A673 (cell line): Measurements from ENCODE around the gene STAT6. TPM values are rescaled to one million over a fixed set of nuclear protein-coding genes. Genes with fewer than 3 reads are reported as not detected.

ENCODE experiments used
- BruUV-seq: library from RNA; stranded (reverse); fragments of 400-500 nt; replicated peaks from 2 replicates; lab custom pipeline; 2021; lab: Mats Ljungman, UMichigan
- CTCF ChIA-PET: fragments of 300-600 bp; sonication (Branson Sonifier 250); formaldehyde crosslinking; loops from one replicate; lab custom pipeline; 2022; ENCODE audit warnings: antibody characterized with exemption; lab: Charles Lee
- POLR2A ChIA-PET: fragments of 300-600 bp; sonication (Branson Sonifier 250); formaldehyde crosslinking; loops from one replicate; lab custom pipeline; 2022; ENCODE audit warnings: antibody characterized with exemption; ENCODE audit not compliant: low non-redundant PET; lab: Charles Lee
- DNase-seq: peaks from one replicate; pipeline ENCODE4 v3.0.0-alpha.2; 2015; ENCODE audit warnings: low spot score
- H3K27ac ChIP-seq: fragments of 200-600 bp; sonication (generic); 2 replicates; pipeline ENCODE4 v1.5.1; 2016; ENCODE audit warnings: mixed run types, low read depth, mild to moderate bottlenecking, mixed read lengths, antibody characterized with exemption, low read length; ENCODE audit not compliant: poor library complexity, severe bottlenecking
- H3K27me3 ChIP-seq: fragments of 200-600 bp; sonication (generic); replicated peaks from 2 replicates; pipeline ENCODE4 v1.6.1; 2017; ENCODE audit warnings: mixed run types, low read depth, mild to moderate bottlenecking, mixed read lengths, antibody characterized with exemption, low read length; ENCODE audit not compliant: insufficient read depth, poor library complexity
- H3K36me3 ChIP-seq: fragments of 200-600 bp; sonication (generic); 2 replicates; pipeline ENCODE4 v1.6.1; 2016; ENCODE audit warnings: mixed run types, mild to moderate bottlenecking, mixed read lengths, antibody characterized with exemption, low read length; ENCODE audit not compliant: insufficient read depth, poor library complexity, severe bottlenecking
- H3K4me1 ChIP-seq: fragments of 200-600 bp; sonication (generic); 2 replicates; pipeline ENCODE4 v1.6.1; 2017; ENCODE audit warnings: mixed run types, mild to moderate bottlenecking, mixed read lengths, antibody characterized with exemption, low read length; ENCODE audit not compliant: insufficient read depth, poor library complexity, severe bottlenecking
- H3K4me3 ChIP-seq: fragments of 200-600 bp; sonication (generic); 2 replicates; pipeline ENCODE4 v1.5.1; 2016; ENCODE audit warnings: low read depth, mixed run types, mild to moderate bottlenecking, mixed read lengths, low read length; ENCODE audit not compliant: poor library complexity, severe bottlenecking
- H3K9me3 ChIP-seq: fragments of 200-600 bp; sonication (generic); 2 replicates; pipeline ENCODE4 v1.6.1; 2016; ENCODE audit warnings: mixed run types, low read depth, mild to moderate bottlenecking, mixed read lengths, antibody characterized with exemption, low read length; ENCODE audit not compliant: poor library complexity, severe bottlenecking
- EZH2 ChIP-seq: fragments of 200-600 bp; sonication (generic); IDR thresholded peaks from 2 replicates; pipeline ENCODE4 v1.6.1; 2017; ENCODE audit warnings: borderline replicate concordance, low read depth, mild to moderate bottlenecking, mixed read lengths, antibody characterized with exemption, low read length; ENCODE audit not compliant: poor library complexity, severe bottlenecking
- intact Hi-C: fragments of 100-400 bp; cut with micrococcal nuclease; formaldehyde crosslinking; loops from one replicate; pipeline ENCODE4 v1.10.0; 2022; ENCODE audit not compliant: unreplicated experiment
- total RNA-seq: library from RNA; stranded (reverse); gene quantifications from 2 replicates; pipeline ENCODE4 v1.2.3, GENCODE V29; 2021
- TF ChIP-seq, protein P1 (sequence below): fragments of 300-800, 200-600 bp; sonication (generic); conservative IDR thresholded peaks from 2 replicates; pipeline ENCODE4 v1.5.1; 2017; ENCODE audit warnings: low read depth, mild to moderate bottlenecking, antibody characterized with exemption, low read length, moderate library complexity, mixed read lengths

STAT6 gene
- total RNA-seq, 1 experiment from 2014 or later, result 111 TPM

- Histone ChIP-seq H3K36me3 (no peaks in the 10 kb centered on the region), H3K4me3 (no peak overlapping the region), H3K27ac (no peak overlapping the region), H3K4me1 (no peaks in the 10 kb centered on the region), H3K9me3 (no peaks in the 10 kb centered on the region), H3K27me3 (no peaks in the 10 kb centered on the region)
- CTCF ChIA-PET, result interaction anchor here (0.6 to 2.3 kb wide), 2 partner anchors 7 to 142 kb away, joined by 7 to 17 read pairs; no protein-coding TSS in a partner anchor
- intact Hi-C loops, result no loop called here
- BruUV-seq, result no TSS peak
- TF ChIP-seq, protein P1, sequence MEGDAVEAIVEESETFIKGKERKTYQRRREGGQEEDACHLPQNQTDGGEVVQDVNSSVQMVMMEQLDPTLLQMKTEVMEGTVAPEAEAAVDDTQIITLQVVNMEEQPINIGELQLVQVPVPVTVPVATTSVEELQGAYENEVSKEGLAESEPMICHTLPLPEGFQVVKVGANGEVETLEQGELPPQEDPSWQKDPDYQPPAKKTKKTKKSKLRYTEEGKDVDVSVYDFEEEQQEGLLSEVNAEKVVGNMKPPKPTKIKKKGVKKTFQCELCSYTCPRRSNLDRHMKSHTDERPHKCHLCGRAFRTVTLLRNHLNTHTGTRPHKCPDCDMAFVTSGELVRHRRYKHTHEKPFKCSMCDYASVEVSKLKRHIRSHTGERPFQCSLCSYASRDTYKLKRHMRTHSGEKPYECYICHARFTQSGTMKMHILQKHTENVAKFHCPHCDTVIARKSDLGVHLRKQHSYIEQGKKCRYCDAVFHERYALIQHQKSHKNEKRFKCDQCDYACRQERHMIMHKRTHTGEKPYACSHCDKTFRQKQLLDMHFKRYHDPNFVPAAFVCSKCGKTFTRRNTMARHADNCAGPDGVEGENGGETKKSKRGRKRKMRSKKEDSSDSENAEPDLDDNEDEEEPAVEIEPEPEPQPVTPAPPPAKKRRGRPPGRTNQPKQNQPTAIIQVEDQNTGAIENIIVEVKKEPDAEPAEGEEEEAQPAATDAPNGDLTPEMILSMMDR, result no peak
- no peak for TF ChIP-seq EZH2
- POLR2A ChIA-PET, result no interaction called here
- no peak for DNase-seq
These were observed 8.3 kb upstream of the STAT6 start for GRCh38 chr12:57119294-57120085.

- DNase-seq, result no peak
- H3K4me3 ChIP-seq, result no peak overlapping the region
- H3K27me3 ChIP-seq, result no peaks in the 10 kb centered on the region
- no peak for TF ChIP-seq EZH2
- H3K9me3 ChIP-seq, result no peaks in the 10 kb centered on the region
- no TSS peak for BruUV-seq
- ChIA-PET CTCF (interaction anchor here (0.6 kb wide), 1 partner anchor 143 kb away, joined by 7 read pairs; no protein-coding TSS in a partner anchor), POLR2A (no interaction called here)
- H3K4me1 ChIP-seq, result no peaks in the 10 kb centered on the region
- H3K27ac ChIP-seq, result no peak overlapping the region
- intact Hi-C loops, result no loop called here
- H3K36me3 ChIP-seq, result no peaks in the 10 kb centered on the region
These were observed 7.6 kb upstream of the STAT6 start for GRCh38 chr12:57118711-57119271.

- CTCF ChIA-PET, result no interaction called here
- H3K9me3 ChIP-seq, result no peaks in the 10 kb centered on the region
- no peak overlapping the region for H3K27ac ChIP-seq
- POLR2A ChIA-PET, result no interaction called here
- no TSS peak for BruUV-seq
- DNase-seq, result no peak
- TF ChIP-seq EZH2, result no peak
- TF ChIP-seq, protein P1, result no peak
- peaks cover 8% of the 10 kb centered on the region for H3K4me1 ChIP-seq
- intact Hi-C loops, result no loop called here
- H3K4me3 ChIP-seq, result no peak overlapping the region
- no peaks in the 10 kb centered on the region for H3K27me3 ChIP-seq
- H3K36me3 ChIP-seq, result no peaks in the 10 kb centered on the region
These were observed 5.6 kb upstream of the STAT6 start for GRCh38 chr12:57116580-57117281.
